Retinal pigment epithelial cell (primary cell): ENCODE data around the gene LRRC28.
A peak's percentile ranks its signal among the peaks of the same experiment; 100 is the strongest.

Source experiments
- DNase-seq: peaks from one replicate; pipeline ENCODE4 v3.0.0-alpha.2; 2010; ENCODE audit warnings: low read depth
- H3K4me3 ChIP-seq: 2 replicates; pipeline ENCODE4 v1.5.1; 2011; ENCODE audit warnings: mild to moderate bottlenecking, low read length, control low read depth, moderate library complexity
- CTCF ChIP-seq: conservative IDR thresholded peaks from 2 replicates; pipeline ENCODE4 v1.5.1; 2011; ENCODE audit warnings: low read depth, low read length, control low read depth, inconsistent platforms

The LRRC28 gene

GRCh38 chr15:99348412-99348811, 97.1 kb downstream of the LRRC28 start:
- H3K4me3 ChIP-seq, result no peak overlapping the region
- DNase-seq, result no peak
- TF ChIP-seq CTCF, result no peak

- no peak for DNase-seq
- no peak for TF ChIP-seq CTCF
- no peak overlapping the region for H3K4me3 ChIP-seq
These were observed 99.1 kb downstream of the LRRC28 start for GRCh38 chr15:99350408-99350807.

GRCh38 chr15:99359769-99360168, 108.5 kb downstream of the LRRC28 start:
- TF ChIP-seq CTCF, result no peak
- DNase-seq, result no peak
- no peak overlapping the region for H3K4me3 ChIP-seq

- no peak overlapping the region for H3K4me3 ChIP-seq
- DNase-seq, result peak; percentile 6
- TF ChIP-seq CTCF, result peak; percentile 59
These were observed 110.4 kb downstream of the LRRC28 start for GRCh38 chr15:99361545-99362185.

GRCh38 chr15:99365242-99365641, 114.0 kb downstream of the LRRC28 start:
- TF ChIP-seq CTCF, result no peak
- no peak for DNase-seq
- no peak overlapping the region for H3K4me3 ChIP-seq

GRCh38 chr15:99366013-99366412, 114.7 kb downstream of the LRRC28 start:
- DNase-seq, result no peak
- no peak overlapping the region for H3K4me3 ChIP-seq
- no peak for TF ChIP-seq CTCF

GRCh38 chr15:99368743-99369142, 117.5 kb downstream of the LRRC28 start:
- no peak for TF ChIP-seq CTCF
- no peak for DNase-seq
- no peak overlapping the region for H3K4me3 ChIP-seq
